Chondrocyte (in vitro differentiated cells): Measurements from ENCODE around the gene TOM1L2. TPM values are rescaled to one million over a fixed set of nuclear protein-coding genes. Genes with fewer than 3 reads are reported as not detected.
A peak's percentile ranks its signal among the peaks of the same experiment; 100 is the strongest.

Experiments
- DNase-seq: peaks from one replicate; pipeline ENCODE4 v3.0.0; 2021; ENCODE audit warnings: mixed read lengths, low spot score
- H3K27ac Mint-ChIP-seq: one replicate; pipeline ENCODE4 v1.8.0; 2021; ENCODE audit warnings: mild to moderate bottlenecking, moderate library complexity, mixed read lengths; ENCODE audit not compliant: unreplicated experiment
- H3K27me3 Mint-ChIP-seq: 2 replicates; pipeline ENCODE4 v1.8.0; 2021; ENCODE audit warnings: low read depth, mixed read lengths
- H3K36me3 Mint-ChIP-seq: 2 replicates; pipeline ENCODE4 v1.8.0; 2021; ENCODE audit warnings: low read depth, mixed read lengths
- H3K4me1 Mint-ChIP-seq: 2 replicates; pipeline ENCODE4 v1.8.0; 2021; ENCODE audit warnings: low read depth, mild to moderate bottlenecking, mixed read lengths
- H3K4me3 Mint-ChIP-seq: one replicate; pipeline ENCODE4 v1.8.0; 2021; ENCODE audit warnings: mild to moderate bottlenecking, moderate library complexity, mixed read lengths; ENCODE audit not compliant: unreplicated experiment
- H3K9me3 Mint-ChIP-seq: 2 replicates; pipeline ENCODE4 v1.8.0; 2021; ENCODE audit warnings: low read depth, mixed read lengths
- CTCF ChIP-seq: fragments of 200-600 bp; sonication (generic); IDR thresholded peaks from 2 replicates; pipeline ENCODE4 v1.5.0; 2021; ENCODE audit warnings: antibody characterized with exemption, mild to moderate bottlenecking, moderate library complexity
- total RNA-seq: library from RNA; stranded (reverse); gene quantifications from 3 replicates; pipeline ENCODE4 v1.2.1, GENCODE V29; 2021

The TOM1L2 gene
- total RNA-seq, 1 donor from 2014 or later, result 56.1 TPM

GRCh38 chr17:17805575-17805974 is 166.6 kb downstream of the TOM1L2 start:
- Mint-ChIP-seq H3K27me3 (no peaks in the 10 kb centered on the region), H3K9me3 (no peaks in the 10 kb centered on the region), H3K27ac (peak overlapping the region; percentile 49), H3K36me3 (peaks cover 18% of the 10 kb centered on the region), H3K4me1 (peaks cover 8% of the 10 kb centered on the region), H3K4me3 (no peak overlapping the region)
- TF ChIP-seq CTCF, result no peak
- no peak for DNase-seq

GRCh38 chr17:17804007-17804406 is 168.2 kb downstream of the TOM1L2 start:
- Mint-ChIP-seq H3K9me3 (no peaks in the 10 kb centered on the region), H3K4me1 (peaks cover 3% of the 10 kb centered on the region), H3K27ac (no peak overlapping the region), H3K36me3 (peaks cover 18% of the 10 kb centered on the region), H3K4me3 (no peak overlapping the region), H3K27me3 (no peaks in the 10 kb centered on the region)
- no peak for TF ChIP-seq CTCF
- DNase-seq, result no peak

- H3K36me3 Mint-ChIP-seq, result peaks cover 20% of the 10 kb centered on the region
- no peak for DNase-seq
- H3K4me3 Mint-ChIP-seq, result no peak overlapping the region
- H3K4me1 Mint-ChIP-seq, result no peaks in the 10 kb centered on the region
- TF ChIP-seq CTCF, result no peak
- no peaks in the 10 kb centered on the region for H3K27me3 Mint-ChIP-seq
- H3K27ac Mint-ChIP-seq, result no peak overlapping the region
- no peaks in the 10 kb centered on the region for H3K9me3 Mint-ChIP-seq
These were observed 170.3 kb downstream of the TOM1L2 start for GRCh38 chr17:17801800-17802481.

GRCh38 chr17:17800504-17801021 is 171.6 kb downstream of the TOM1L2 start:
- TF ChIP-seq CTCF, result no peak

GRCh38 chr17:17798573-17799255 is 173.5 kb downstream of the TOM1L2 start:
- TF ChIP-seq CTCF, result no peak
- Mint-ChIP-seq H3K36me3 (peaks cover 11% of the 10 kb centered on the region), H3K27ac (no peak overlapping the region), H3K27me3 (no peaks in the 10 kb centered on the region), H3K4me1 (no peaks in the 10 kb centered on the region), H3K9me3 (no peaks in the 10 kb centered on the region), H3K4me3 (no peak overlapping the region)
- no peak for DNase-seq

More at GRCh38 chr17:17800504-17801021, 171.6 kb downstream of the TOM1L2 start:
- Mint-ChIP-seq H3K36me3 (peaks cover 12% of the 10 kb centered on the region), H3K27ac (no peak overlapping the region), H3K4me1 (no peaks in the 10 kb centered on the region), H3K4me3 (no peak overlapping the region), H3K27me3 (no peaks in the 10 kb centered on the region), H3K9me3 (no peaks in the 10 kb centered on the region)
- DNase-seq, result no peak
